Measurements from ENCODE around the gene P2RY12.

The P2RY12 gene

DNA sequence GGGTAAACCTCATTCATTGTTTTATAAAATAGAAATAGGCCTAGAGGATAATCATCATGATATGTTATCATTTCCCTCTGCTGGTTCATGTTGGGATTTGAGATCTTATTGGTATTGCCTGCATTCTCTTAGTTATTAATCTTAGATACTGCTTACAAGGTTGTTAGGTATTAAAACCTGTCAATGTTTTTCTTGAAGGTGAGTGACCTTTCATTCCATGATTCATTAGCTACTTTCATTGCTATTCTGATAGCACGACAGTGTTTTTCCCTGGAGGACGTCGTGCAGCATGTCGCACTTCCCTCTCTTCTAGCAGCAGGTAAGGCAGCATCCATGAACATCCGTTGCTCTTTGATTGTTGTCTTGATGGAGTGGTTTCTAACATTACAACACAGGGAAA lies 17.1 kb downstream of the P2RY12 start:
- H3K27ac ChIP-seq, result no peak overlapping the region
- intact Hi-C loops (cut with DNase I; ENCODE audit: low total_unique reads), result no loop called here
- no peak for DNase-seq

DNA sequence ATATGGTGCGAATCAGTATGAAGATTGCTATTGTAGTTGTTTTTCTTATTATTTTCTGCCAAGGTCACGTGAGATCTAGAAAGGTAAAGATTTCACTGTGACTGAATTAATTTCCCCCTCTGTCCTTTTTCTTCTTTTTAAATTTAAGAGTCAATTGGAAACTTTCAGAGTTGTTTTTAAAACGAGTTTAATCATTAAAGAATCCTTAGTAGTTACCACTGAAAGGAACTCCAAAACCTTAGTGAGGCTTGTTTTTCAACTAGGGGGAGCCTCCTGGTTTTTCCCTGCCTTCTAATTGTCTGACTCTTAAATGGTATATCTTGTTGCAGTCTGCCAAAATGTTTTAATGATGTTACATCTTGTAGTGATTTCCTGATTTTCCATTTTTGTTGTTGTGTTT lies 17.6 kb downstream of the P2RY12 start:
- no peaks in the 10 kb centered on the region for H3K36me3 ChIP-seq
- no peaks in the 10 kb centered on the region for H3K9me3 ChIP-seq
- H3K27me3 ChIP-seq, result no peaks in the 10 kb centered on the region
- TF ChIP-seq, protein P1, sequence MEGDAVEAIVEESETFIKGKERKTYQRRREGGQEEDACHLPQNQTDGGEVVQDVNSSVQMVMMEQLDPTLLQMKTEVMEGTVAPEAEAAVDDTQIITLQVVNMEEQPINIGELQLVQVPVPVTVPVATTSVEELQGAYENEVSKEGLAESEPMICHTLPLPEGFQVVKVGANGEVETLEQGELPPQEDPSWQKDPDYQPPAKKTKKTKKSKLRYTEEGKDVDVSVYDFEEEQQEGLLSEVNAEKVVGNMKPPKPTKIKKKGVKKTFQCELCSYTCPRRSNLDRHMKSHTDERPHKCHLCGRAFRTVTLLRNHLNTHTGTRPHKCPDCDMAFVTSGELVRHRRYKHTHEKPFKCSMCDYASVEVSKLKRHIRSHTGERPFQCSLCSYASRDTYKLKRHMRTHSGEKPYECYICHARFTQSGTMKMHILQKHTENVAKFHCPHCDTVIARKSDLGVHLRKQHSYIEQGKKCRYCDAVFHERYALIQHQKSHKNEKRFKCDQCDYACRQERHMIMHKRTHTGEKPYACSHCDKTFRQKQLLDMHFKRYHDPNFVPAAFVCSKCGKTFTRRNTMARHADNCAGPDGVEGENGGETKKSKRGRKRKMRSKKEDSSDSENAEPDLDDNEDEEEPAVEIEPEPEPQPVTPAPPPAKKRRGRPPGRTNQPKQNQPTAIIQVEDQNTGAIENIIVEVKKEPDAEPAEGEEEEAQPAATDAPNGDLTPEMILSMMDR (IDR thresholded peaks at IDR 0.05), result no peak
- no peak overlapping the region for H3K27ac ChIP-seq
- intact Hi-C loops (cut with DNase I; ENCODE audit: low total_unique reads), result no loop called here
- peaks cover 0 to 7% (median 0%) of the 10 kb centered on the region in 4 donors for H3K4me1 ChIP-seq
- no peak for DNase-seq
- no peak overlapping the region for H3K4me3 ChIP-seq

More for the DNA sequence above, 17.1 kb downstream of the P2RY12 start:
- Histone ChIP-seq H3K4me1 (peaks cover 0 to 11% (median 0%) of the 10 kb centered on the region in 4 donors), H3K9me3 (no peaks in the 10 kb centered on the region), H3K27me3 (no peaks in the 10 kb centered on the region), H3K36me3 (no peaks in the 10 kb centered on the region), H3K4me3 (no peak overlapping the region)
- TF ChIP-seq, protein P1 (IDR thresholded peaks at IDR 0.05), result no peak

DNA sequence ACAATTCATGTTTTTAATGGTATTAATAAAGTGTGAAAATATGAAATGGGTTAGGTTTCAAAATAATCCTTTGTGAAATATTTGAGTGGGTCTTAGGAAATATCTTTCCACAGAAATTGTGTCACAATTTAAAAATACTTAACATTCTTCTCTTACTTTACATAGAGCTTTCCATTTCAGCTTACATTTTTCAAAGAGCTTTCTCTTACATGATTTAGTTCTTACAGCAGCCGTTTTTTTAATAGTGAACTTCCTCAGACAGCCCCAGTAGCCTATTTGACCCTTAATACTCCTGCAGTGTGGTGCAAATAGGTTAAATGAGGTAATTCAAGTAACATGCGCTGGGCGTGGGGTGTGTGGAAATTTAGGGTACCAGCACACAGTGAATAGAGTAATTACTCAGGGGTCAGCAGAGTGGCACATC lies 21.8 kb downstream of the P2RY12 start:
- no peak for DNase-seq
- Histone ChIP-seq H3K4me3 (no peak overlapping the region), H3K27me3 (no peaks in the 10 kb centered on the region), H3K9me3 (no peaks in the 10 kb centered on the region), H3K27ac (no peak overlapping the region), H3K36me3 (no peaks in the 10 kb centered on the region), H3K4me1 (peaks cover 0 to under 1% (median under 1%) of the 10 kb centered on the region in 4 donors)
- TF ChIP-seq, protein P1 (IDR thresholded peaks at IDR 0.05), result no peak
- intact Hi-C loops (cut with DNase I; ENCODE audit: low total_unique reads), result no loop called here

DNA sequence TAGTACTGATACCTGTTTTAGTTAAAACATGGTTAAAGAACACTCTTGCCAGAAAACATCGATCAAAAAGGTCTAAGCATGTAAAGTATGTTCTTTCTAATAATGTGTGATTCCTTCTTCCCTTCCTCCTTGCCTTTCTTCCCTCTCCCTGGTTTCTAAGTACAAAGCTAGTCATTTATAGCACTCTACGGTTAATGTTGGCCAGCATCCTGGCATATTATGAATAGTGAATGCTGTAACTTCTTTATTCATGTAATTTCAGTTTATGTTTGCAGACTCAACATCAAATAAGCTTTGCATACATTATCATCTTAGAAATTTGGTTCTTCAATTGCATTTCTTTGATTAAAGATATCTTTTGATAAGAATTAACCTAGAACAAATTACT lies 27.1 kb downstream of the P2RY12 start:
- Histone ChIP-seq H3K4me3 (peak overlapping the region in 1 of 2 donors; percentile 17), H3K4me1 (peaks cover 0 to 14% (median 6%) of the 10 kb centered on the region in 4 donors), H3K9me3 (no peaks in the 10 kb centered on the region), H3K36me3 (no peaks in the 10 kb centered on the region), H3K27ac (no peak overlapping the region), H3K27me3 (no peaks in the 10 kb centered on the region)
- DNase-seq, result no peak
- TF ChIP-seq, protein P1 (IDR thresholded peaks at IDR 0.05), result no peak
- intact Hi-C loops (cut with DNase I; ENCODE audit: low total_unique reads), result no loop called here

DNA sequence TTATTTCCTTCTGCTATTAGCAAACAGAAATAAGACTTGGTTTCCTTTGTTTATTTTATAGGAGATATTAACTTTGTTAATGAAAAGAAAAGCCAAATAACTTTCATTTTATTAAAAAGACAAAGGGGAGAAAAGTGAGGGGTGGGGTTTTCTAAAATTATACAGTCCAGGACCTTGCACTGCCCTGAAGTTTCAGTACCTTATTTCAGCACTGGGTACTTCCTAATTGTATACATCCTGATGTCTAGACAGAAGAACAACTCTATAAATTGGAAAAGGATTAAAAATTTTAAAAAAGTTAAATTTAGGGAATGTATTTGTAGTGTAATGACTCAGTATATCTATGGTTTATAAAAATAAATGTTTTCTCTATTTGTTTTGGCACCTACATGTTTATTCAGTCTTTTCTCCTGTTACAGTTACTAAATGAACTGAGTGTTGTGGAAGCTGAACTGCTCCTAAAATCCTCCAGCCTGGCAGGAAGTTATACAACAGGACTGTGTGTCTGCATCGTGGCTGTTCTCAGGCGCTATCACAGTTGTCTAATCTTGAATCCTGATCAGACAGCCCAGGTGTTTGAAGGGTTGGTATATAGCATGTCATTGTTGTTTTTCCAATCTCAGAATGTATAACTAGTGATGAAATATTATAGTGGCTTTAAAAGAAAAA lies 27.6 kb downstream of the P2RY12 start:
- no peak for DNase-seq
- no peaks in the 10 kb centered on the region for H3K36me3 ChIP-seq
- H3K27ac ChIP-seq, result no peak overlapping the region
- H3K4me1 ChIP-seq, result peaks cover 0 to 14% (median 6%) of the 10 kb centered on the region in 4 donors
- intact Hi-C loops (cut with DNase I; ENCODE audit: low total_unique reads), result no loop called here
- no peaks in the 10 kb centered on the region for H3K27me3 ChIP-seq
- TF ChIP-seq, protein P1 (IDR thresholded peaks at IDR 0.05), result no peak
- H3K9me3 ChIP-seq, result no peaks in the 10 kb centered on the region
- peak overlapping the region in 1 of 2 donors; percentile 17 for H3K4me3 ChIP-seq

All from tibial artery (tissue), 4 donors.